Skin epidermis (tissue), 12 donors: ENCODE data around the gene PLA2G4C.
A peak's percentile ranks its signal among the peaks of the same experiment; 100 is the strongest.

ENCODE experiments used
- H3K27ac ChIP-seq, 21 experiments: fragments of 200-600 bp; sonication (generic) in 11 of 21; one replicate each; pipeline ENCODE4 v1.5.0; 2020; ENCODE audit warnings: mild to moderate bottlenecking in 3 of 21, inconsistent platforms in 2 of 21, moderate library complexity in 2 of 21
- H3K4me3 ChIP-seq, 7 experiments: fragments of 200-600 bp; sonication (generic) in 2 of 7; one replicate each; pipeline ENCODE4 v1.5.0; 2020; ENCODE audit warnings: inconsistent platforms in 2 of 7, mild to moderate bottlenecking in 2 of 7, moderate library complexity in 1 of 7

PLA2G4C gene, protein sequence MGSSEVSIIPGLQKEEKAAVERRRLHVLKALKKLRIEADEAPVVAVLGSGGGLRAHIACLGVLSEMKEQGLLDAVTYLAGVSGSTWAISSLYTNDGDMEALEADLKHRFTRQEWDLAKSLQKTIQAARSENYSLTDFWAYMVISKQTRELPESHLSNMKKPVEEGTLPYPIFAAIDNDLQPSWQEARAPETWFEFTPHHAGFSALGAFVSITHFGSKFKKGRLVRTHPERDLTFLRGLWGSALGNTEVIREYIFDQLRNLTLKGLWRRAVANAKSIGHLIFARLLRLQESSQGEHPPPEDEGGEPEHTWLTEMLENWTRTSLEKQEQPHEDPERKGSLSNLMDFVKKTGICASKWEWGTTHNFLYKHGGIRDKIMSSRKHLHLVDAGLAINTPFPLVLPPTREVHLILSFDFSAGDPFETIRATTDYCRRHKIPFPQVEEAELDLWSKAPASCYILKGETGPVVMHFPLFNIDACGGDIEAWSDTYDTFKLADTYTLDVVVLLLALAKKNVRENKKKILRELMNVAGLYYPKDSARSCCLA

GRCh38 chr19:48110350-48110966 lies at the start of gene PLA2G4C:
PLA2G4C (minus strand) TSS chr19:48110817; CDS start chr19:48106529, 4,288 bp downstream.
- H3K4me3 ChIP-seq: peak within 1 kb of the TSS; percentile 34 to 58 (median 45)
- H3K27ac ChIP-seq: peak within 1 kb of the TSS; percentile 8 to 95 (median 89)

DNA sequence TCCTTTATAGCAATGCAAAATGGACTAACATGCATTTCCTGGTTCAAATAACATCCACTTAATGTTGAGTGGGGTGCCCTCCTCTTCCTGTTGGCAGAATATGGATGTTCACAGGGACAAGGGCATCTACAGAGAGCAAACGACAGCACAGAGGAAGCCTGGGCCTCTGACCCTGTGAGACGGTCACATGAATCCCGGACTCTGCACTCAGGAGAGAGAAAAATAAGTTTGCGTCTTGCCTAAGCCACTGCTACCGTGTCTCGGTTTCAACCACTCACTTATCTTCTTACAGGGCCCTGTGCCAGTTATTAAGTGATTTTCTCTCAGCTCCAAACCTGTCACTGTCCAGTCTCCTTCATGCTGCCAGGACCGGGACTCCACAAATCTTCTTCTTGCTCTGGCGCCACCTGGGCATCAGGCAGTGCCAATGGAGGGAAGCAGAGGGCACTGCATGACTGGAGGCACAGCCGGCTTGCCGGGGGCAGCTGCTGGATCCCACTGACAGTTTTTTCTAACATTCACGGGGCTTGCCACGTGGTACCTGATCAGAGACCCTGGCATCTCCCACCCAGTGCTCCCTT lies 47.7 kb upstream of the PLA2G4C start:
- no peak overlapping the region for H3K4me3 ChIP-seq
- no peak overlapping the region for H3K27ac ChIP-seq

GRCh38 chr19:48154003-48154402 lies 43.4 kb upstream of the PLA2G4C start:
- H3K4me3 ChIP-seq: no peak overlapping the region
- H3K27ac ChIP-seq: no peak overlapping the region

GRCh38 chr19:48152551-48152950 lies 41.9 kb upstream of the PLA2G4C start:
- Histone ChIP-seq H3K4me3 (no peak overlapping the region), H3K27ac (peak overlapping the region in 1 of 21 experiments; percentile 34)

GRCh38 chr19:48149430-48149829 lies 38.8 kb upstream of the PLA2G4C start:
- Histone ChIP-seq H3K27ac (no peak overlapping the region), H3K4me3 (no peak overlapping the region)

- Histone ChIP-seq H3K4me3 (no peak overlapping the region), H3K27ac (no peak overlapping the region)
Observed at GRCh38 chr19:48148576-48148975, 38.0 kb upstream of the PLA2G4C start.

GRCh38 chr19:48147597-48148175 lies 37.1 kb upstream of the PLA2G4C start:
- Histone ChIP-seq H3K27ac (no peak overlapping the region), H3K4me3 (no peak overlapping the region)

DNA sequence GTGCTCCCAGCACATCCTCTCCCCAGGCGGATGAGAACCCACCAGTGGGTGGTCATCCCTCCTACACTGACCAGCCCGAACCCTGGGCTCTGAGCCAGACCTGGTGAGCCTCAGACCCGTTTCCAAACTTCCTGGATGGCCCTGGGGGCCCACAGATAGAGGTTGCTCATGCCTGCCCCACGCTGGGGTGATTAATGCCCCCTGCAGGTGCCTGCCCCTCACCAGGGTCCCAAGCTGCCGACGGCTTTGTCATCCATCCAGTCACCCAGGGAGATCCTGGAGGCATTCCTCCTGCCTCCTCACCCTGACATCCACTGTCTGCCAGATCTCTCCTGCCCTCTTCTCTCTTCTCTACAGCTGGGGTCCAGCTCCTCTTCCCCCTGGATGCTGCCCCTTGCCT lies 28.4 kb upstream of the PLA2G4C start:
- no peak overlapping the region for H3K4me3 ChIP-seq
- H3K27ac ChIP-seq: no peak overlapping the region

- H3K27ac ChIP-seq: no peak overlapping the region
Observed at GRCh38 chr19:48137411-48137810, 26.8 kb upstream of the PLA2G4C start.

GRCh38 chr19:48136547-48136946 lies 25.9 kb upstream of the PLA2G4C start:
- H3K27ac ChIP-seq: no peak overlapping the region
- H3K4me3 ChIP-seq: no peak overlapping the region

More at GRCh38 chr19:48137411-48137810, 26.8 kb upstream of the PLA2G4C start:
- H3K4me3 ChIP-seq: no peak overlapping the region

- Histone ChIP-seq H3K27ac (no peak overlapping the region), H3K4me3 (no peak overlapping the region)
Observed at GRCh38 chr19:48135411-48135810, 24.8 kb upstream of the PLA2G4C start.

DNA sequence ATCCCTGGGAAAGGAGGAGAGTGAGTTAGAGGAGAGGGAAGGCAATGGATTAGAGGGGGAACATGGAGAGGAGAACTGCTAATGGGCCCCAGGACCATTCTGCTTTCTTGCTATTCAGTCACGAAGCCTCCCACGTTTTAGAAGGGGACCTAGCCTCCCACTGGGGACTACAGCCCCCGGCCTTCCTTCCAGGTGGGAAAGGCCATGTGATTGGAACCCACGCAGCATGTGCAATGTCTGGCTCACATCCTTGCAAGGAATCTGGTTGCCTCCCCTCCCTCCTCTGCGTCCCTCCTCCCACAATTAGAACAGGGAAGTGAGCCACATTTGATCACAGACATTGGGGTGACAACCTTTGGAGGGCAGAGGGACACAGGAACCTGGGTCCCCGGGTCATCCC lies 22.5 kb upstream of the PLA2G4C start:
- Histone ChIP-seq H3K4me3 (no peak overlapping the region), H3K27ac (no peak overlapping the region)

GRCh38 chr19:48127561-48127960 lies 16.9 kb upstream of the PLA2G4C start:
- no peak overlapping the region for H3K27ac ChIP-seq
- H3K4me3 ChIP-seq: no peak overlapping the region

GRCh38 chr19:48123907-48124651 lies 13.5 kb upstream of the PLA2G4C start:
- Histone ChIP-seq H3K4me3 (no peak overlapping the region), H3K27ac (peak overlapping the region in 15 of 21 experiments; percentile 12 to 84 (median 52))

- Histone ChIP-seq H3K4me3 (no peak overlapping the region), H3K27ac (peak overlapping the region in 20 of 21 experiments; percentile 35 to 84 (median 58))
Observed at GRCh38 chr19:48122421-48122820, 11.8 kb upstream of the PLA2G4C start.

DNA sequence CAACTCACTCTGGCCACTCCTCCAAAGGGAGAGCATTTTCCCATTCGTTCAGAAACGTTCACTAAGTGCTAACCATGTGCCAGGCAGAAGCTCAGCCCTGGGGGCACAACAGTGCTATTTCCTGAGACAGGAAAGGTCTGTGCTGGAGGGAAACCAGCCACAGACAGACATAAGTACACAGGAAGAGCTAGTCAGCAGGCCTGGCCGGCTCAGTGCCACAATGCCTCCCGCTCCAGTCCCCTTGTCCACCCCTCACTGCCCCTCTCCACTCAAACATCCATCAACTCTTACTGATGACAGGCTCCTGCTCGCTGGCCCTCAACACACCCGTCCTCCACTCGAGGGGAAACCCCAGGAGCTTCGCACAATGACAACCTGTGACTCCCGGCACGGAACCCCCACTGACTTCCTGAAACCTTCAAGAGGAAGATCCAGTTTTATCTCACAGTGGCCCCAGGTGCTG lies 11.3 kb upstream of the PLA2G4C start:
- H3K4me3 ChIP-seq: no peak overlapping the region
- peak overlapping the region in 19 of 21 experiments; percentile 35 to 84 (median 59) for H3K27ac ChIP-seq

DNA sequence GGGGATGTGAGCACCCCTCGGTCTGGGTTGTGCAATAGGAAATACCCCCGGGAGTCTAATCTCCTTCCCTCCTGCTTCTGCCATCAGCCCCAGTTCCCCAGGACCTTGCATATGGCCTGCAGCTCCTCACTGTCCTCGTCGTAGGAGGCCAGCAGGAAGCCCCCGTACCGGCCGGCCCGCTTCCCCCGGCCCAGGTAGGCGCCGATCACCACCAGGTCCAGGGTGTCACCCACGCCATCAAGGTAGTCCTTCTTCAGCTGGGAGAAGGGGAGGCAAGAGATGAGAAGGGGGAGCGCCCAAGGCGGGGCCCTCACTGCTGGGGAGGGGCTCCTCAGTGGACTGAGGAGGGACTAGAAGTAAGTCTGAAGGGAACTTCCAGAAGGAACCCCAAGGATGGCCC lies 10.4 kb upstream of the PLA2G4C start:
- Histone ChIP-seq H3K4me3 (no peak overlapping the region), H3K27ac (peak overlapping the region in 8 of 21 experiments; percentile 30 to 84 (median 54))

GRCh38 chr19:48120505-48120904 lies 9.9 kb upstream of the PLA2G4C start:
- H3K27ac ChIP-seq: no peak overlapping the region
- no peak overlapping the region for H3K4me3 ChIP-seq

- H3K4me3 ChIP-seq: no peak overlapping the region
- peak overlapping the region in 5 of 21 experiments; percentile 4 to 60 (median 21) for H3K27ac ChIP-seq
Observed at GRCh38 chr19:48118131-48118517, 7.5 kb upstream of the PLA2G4C start.
